GM12801 (cell line): ENCODE data around the gene MBD5.
A peak's percentile ranks its signal among the peaks of the same experiment; 100 is the strongest.

Experiments used
- CTCF ChIP-seq: IDR thresholded peaks from one replicate; pipeline ENCODE4 v1.5.1; 2011; ENCODE audit warnings: control low read depth; ENCODE audit not compliant: insufficient read length; ENCODE audit errors: extremely low read depth

The MBD5 gene

DNA sequence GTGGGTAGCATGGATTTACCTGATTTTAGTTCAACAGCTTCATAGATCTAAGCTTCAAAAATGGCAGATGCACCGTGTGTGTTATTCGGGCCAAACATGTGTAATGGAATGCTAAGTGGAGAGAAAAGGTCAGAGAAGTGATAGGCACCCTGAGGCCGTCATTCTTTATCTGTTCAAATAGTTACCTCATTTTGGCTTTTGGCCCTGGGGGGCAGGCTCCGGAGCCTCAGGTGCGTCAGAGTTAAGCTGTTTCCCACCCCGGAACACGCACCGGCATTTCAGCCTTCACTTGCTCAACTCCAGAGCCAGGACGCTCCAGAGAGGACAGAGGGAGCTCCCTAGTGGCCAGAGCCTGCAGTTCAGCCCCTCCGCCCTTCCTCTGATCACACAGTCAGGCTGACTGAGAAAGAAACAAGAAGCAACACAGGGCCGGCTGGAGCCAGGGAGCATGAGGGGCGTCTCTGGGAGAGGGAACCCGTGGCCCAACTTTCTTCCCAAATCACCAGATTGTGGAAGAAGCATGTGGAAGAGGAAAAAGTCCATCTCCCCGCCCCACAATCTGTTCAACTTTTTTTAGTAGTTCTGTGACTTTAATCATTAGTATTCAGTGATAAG, 488.5 kb downstream of the MBD5 start:
- TF ChIP-seq CTCF = peak; percentile 67

- no peak for TF ChIP-seq CTCF
Observed at GRCh38 chr2:148511883-148512282, 491.0 kb downstream of the MBD5 start.

DNA sequence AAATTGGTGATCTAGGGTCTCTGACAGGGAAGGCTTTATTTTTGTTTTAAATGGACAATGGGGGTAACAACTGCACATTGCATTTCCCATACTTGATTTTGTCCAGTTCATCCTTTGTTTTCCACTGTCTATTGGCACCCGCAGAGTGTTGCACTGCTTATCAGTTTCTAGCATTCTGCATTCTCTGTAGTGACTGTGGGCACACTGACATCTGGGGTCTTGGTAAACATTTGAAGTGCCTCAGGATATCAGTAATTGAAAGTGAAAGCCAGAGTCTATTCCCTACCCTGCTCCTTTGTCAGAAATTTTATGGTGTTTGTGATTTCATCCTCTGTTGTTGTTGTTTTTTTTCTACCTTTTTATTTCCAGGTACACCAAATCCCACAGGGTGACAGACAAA, 491.6 kb downstream of the MBD5 start:
- no peak for TF ChIP-seq CTCF

DNA sequence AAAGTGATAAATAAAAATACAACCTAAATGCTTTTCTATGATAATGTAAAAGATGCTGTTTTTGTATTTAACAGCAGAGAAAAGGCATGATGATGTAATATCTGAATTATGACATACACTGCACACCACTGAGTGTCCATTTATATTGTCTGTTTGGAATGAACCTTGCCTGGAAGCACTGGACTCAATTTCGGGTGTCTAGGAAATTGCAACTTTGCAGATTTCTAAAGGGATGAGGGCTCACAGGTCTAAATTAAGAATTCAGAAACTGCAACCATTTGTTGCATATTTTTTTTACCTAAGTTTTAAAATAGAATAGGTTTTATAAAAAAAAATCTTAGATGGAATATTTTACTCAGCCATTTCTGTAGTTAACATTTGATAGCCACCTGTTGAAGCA, 492.5 kb downstream of the MBD5 start:
- no peak for TF ChIP-seq CTCF

- no peak for TF ChIP-seq CTCF
Observed at GRCh38 chr2:148515120-148515519, 494.2 kb downstream of the MBD5 start.

- no peak for TF ChIP-seq CTCF
Observed at GRCh38 chr2:148515976-148516375, 495.1 kb downstream of the MBD5 start.

- no peak for TF ChIP-seq CTCF
Observed at GRCh38 chr2:148517296-148517695, 496.4 kb downstream of the MBD5 start.
